H9 (cell line): Measurements from ENCODE around the gene WNT3. TPM values are rescaled to one million over a fixed set of nuclear protein-coding genes. Genes with fewer than 3 reads are reported as not detected.

Experiments used
- DNase-seq: peaks from one replicate; pipeline ENCODE4 v3.0.0-alpha.2; 2017
- H2AFZ ChIP-seq: one replicate; pipeline ENCODE4 v1.6.1; 2013; ENCODE audit warnings: mild to moderate bottlenecking, low read length, control low read depth, moderate library complexity
- H2AK5ac ChIP-seq: 2 replicates; pipeline ENCODE4 v1.6.1; 2013; ENCODE audit warnings: low read length, control low read depth, mixed read lengths; ENCODE audit not compliant: insufficient read length
- H2BK120ac ChIP-seq: one replicate; pipeline ENCODE4 v1.6.1; 2013; ENCODE audit warnings: low read depth, mild to moderate bottlenecking, low read length, control low read depth, inconsistent platforms; ENCODE audit not compliant: poor library complexity, severe bottlenecking
- H2BK12ac ChIP-seq: 2 replicates; pipeline ENCODE4 v1.6.1; 2013; ENCODE audit warnings: low read length, control low read depth, mixed read lengths, low read depth; ENCODE audit not compliant: insufficient read length
- H2BK15ac ChIP-seq: 2 replicates; pipeline ENCODE4 v1.6.1; 2013; ENCODE audit warnings: low read depth, low read length, control low read depth
- H2BK20ac ChIP-seq: one replicate; pipeline ENCODE4 v1.6.1; 2013; ENCODE audit warnings: low read depth, mild to moderate bottlenecking, low read length, control low read depth, inconsistent platforms; ENCODE audit not compliant: poor library complexity, severe bottlenecking
- H2BK5ac ChIP-seq: 2 replicates; pipeline ENCODE4 v1.6.1; 2013; ENCODE audit warnings: low read length, control low read depth, mixed read lengths; ENCODE audit not compliant: insufficient read length
- H3K14ac ChIP-seq: 2 replicates; pipeline ENCODE4 v1.6.1; 2013; ENCODE audit warnings: low read length, control low read depth; ENCODE audit not compliant: insufficient read depth
- H3K18ac ChIP-seq: 2 replicates; pipeline ENCODE4 v1.6.1; 2013; ENCODE audit warnings: low read depth, mild to moderate bottlenecking, mixed read lengths, low read length, control low read depth; ENCODE audit not compliant: insufficient read length
- H3K23ac ChIP-seq: 2 replicates; pipeline ENCODE4 v1.6.1; 2013; ENCODE audit warnings: low read length, control low read depth, mixed read lengths, low read depth; ENCODE audit not compliant: insufficient read length
- H3K23me2 ChIP-seq: 2 replicates; pipeline ENCODE4 v1.6.1; 2013; ENCODE audit warnings: low read depth, mild to moderate bottlenecking, mixed read lengths, low read length, control low read depth; ENCODE audit not compliant: insufficient read length, poor library complexity, severe bottlenecking
- H3K27ac ChIP-seq: 2 replicates; pipeline ENCODE4 v1.5.1; 2013; ENCODE audit warnings: low read length, control low read depth, mixed read lengths, low read depth; ENCODE audit not compliant: insufficient read length
- H3K27me3 ChIP-seq: 2 replicates; pipeline ENCODE4 v1.6.1; 2013; ENCODE audit warnings: low read length, control low read depth, inconsistent platforms; ENCODE audit not compliant: insufficient read depth
- H3K4ac ChIP-seq: 2 replicates; pipeline ENCODE4 v1.6.1; 2013; ENCODE audit warnings: low read depth, mild to moderate bottlenecking, control low read depth, inconsistent platforms, low read length, moderate library complexity
- H3K4me1 ChIP-seq: 2 replicates; pipeline ENCODE4 v1.6.1; 2013; ENCODE audit warnings: low read length, control low read depth, inconsistent platforms; ENCODE audit not compliant: insufficient read depth
- H3K4me2 ChIP-seq: 2 replicates; pipeline ENCODE4 v1.6.1; 2013; ENCODE audit warnings: low read length, control low read depth, mixed read lengths; ENCODE audit not compliant: insufficient read length, insufficient read depth
- H3K56ac ChIP-seq: 2 replicates; pipeline ENCODE4 v1.6.1; 2013; ENCODE audit warnings: low read depth, mild to moderate bottlenecking, mixed read lengths, low read length, control low read depth; ENCODE audit not compliant: insufficient read length
- H3K79me1 ChIP-seq: 2 replicates; pipeline ENCODE4 v1.6.1; 2013; ENCODE audit warnings: low read depth, mild to moderate bottlenecking, moderate library complexity, low read length, control low read depth, inconsistent platforms; ENCODE audit not compliant: insufficient read depth, poor library complexity, severe bottlenecking
- H3K79me2 ChIP-seq: 2 replicates; pipeline ENCODE4 v1.6.1; 2013; ENCODE audit warnings: low read length, control low read depth, inconsistent platforms; ENCODE audit not compliant: insufficient read depth
- H3K9ac ChIP-seq: 2 replicates; pipeline ENCODE4 v1.6.1; 2013; ENCODE audit warnings: low read length, control low read depth, mixed read lengths; ENCODE audit not compliant: insufficient read length; ENCODE audit errors: extremely low read depth
- H3K9me3 ChIP-seq: one replicate; pipeline ENCODE4 v1.6.1; 2013; ENCODE audit warnings: low read depth, low read length, inconsistent platforms; ENCODE audit not compliant: control insufficient read depth
- H3T11ph ChIP-seq: one replicate; pipeline ENCODE4 v1.6.1; 2013; ENCODE audit warnings: mild to moderate bottlenecking, low read length, control low read depth, inconsistent platforms
- H4K20me1 ChIP-seq: one replicate; pipeline ENCODE4 v1.6.1; 2013; ENCODE audit not compliant: control insufficient read depth, insufficient read length, insufficient read depth
- H4K5ac ChIP-seq: 2 replicates; pipeline ENCODE4 v1.6.1; 2013; ENCODE audit warnings: low read depth, mild to moderate bottlenecking, mixed read lengths, low read length, control low read depth; ENCODE audit not compliant: insufficient read length
- H4K8ac ChIP-seq: replicated peaks from 2 replicates; pipeline ENCODE4 v1.6.1; 2013; ENCODE audit warnings: low read length, control low read depth, mixed read lengths, low read depth; ENCODE audit not compliant: insufficient read length
- H4K91ac ChIP-seq: 2 replicates; pipeline ENCODE4 v1.6.1; 2013; ENCODE audit warnings: low read depth, mild to moderate bottlenecking, moderate library complexity, mixed read lengths, low read length, control low read depth; ENCODE audit not compliant: insufficient read length
- H3K27ac Mint-ChIP-seq, 3 experiments: 2 replicates in 2 of 3; 3 replicates in 1 of 3; pipeline ENCODE4 v1.8.0; 2020 to 2021; ENCODE audit warnings: mixed read lengths in 3 of 3, mild to moderate bottlenecking in 1 of 3, moderate library complexity in 1 of 3
- H3K27me3 Mint-ChIP-seq: 2 replicates; pipeline ENCODE4 v1.8.0; 2021; ENCODE audit warnings: low read depth, mild to moderate bottlenecking, moderate library complexity, mixed read lengths
- H3K36me3 Mint-ChIP-seq, 3 experiments: 2 replicates in 2 of 3; 3 replicates in 1 of 3; pipeline ENCODE4 v1.8.0; 2020 to 2021; ENCODE audit warnings: low read depth in 3 of 3, mixed read lengths in 3 of 3; ENCODE audit not compliant: insufficient read depth in 1 of 3
- H3K4me1 Mint-ChIP-seq, 2 experiments: 2 replicates each; pipeline ENCODE4 v1.8.0; 2020; ENCODE audit warnings: mixed read lengths in 2 of 2
- H3K4me3 Mint-ChIP-seq, 2 experiments: 2 replicates in 1 of 2; 3 replicates in 1 of 2; pipeline ENCODE4 v1.8.0; 2020 to 2021; ENCODE audit warnings: mild to moderate bottlenecking in 2 of 2, mixed read lengths in 2 of 2, moderate library complexity in 1 of 2
- H3K9me3 Mint-ChIP-seq, 2 experiments: 2 replicates in 1 of 2; 3 replicates in 1 of 2; pipeline ENCODE4 v1.8.0; 2020; ENCODE audit warnings: mild to moderate bottlenecking in 2 of 2, mixed read lengths in 2 of 2, moderate library complexity in 1 of 2
- WGBS: extraction: QIAGEN DNeasy Blood & Tissue Kit; methylation state at CpG from one replicate; pipeline ENCODE4 v1.1.7; 2013; ENCODE audit warnings: missing lambda C conversion rate, low lambda C conversion rate, mixed read lengths; ENCODE audit not compliant: insufficient read length; ENCODE audit errors: extremely low coverage; 5-methylcytosine and 5-hydroxymethylcytosine counted together
- total RNA-seq: library from RNA; stranded (reverse); gene quantifications from 2 replicates; pipeline ENCODE4 v1.2.1, GENCODE V29; 2021
- TF ChIP-seq, protein P1 (sequence below): fragments of 200-600 bp; sonication (generic); conservative IDR thresholded peaks from 3 replicates; pipeline ENCODE4 v1.8.0; 2021; ENCODE audit warnings: antibody characterized with exemption, mild to moderate bottlenecking

Gene WNT3
- total RNA-seq, 1 experiment from 2014 or later, result 22.4 TPM

- Histone ChIP-seq H3K4me1 (peaks cover 5% of the 10 kb centered on the region; the same call in 1 of the 2 replicates), H3K79me1 (no peaks in the 10 kb centered on the region), H3K79me2 (no peaks in the 10 kb centered on the region), H4K8ac (no peak overlapping the region), H2AFZ (no peak overlapping the region), H3K9ac (no peak overlapping the region), H3K4me2 (no peak overlapping the region), H3K18ac (no peak overlapping the region), H2AK5ac (no peak overlapping the region), H2BK15ac (no peak overlapping the region), H4K5ac (no peak overlapping the region), H3K23me2 (peaks cover 20% of the 10 kb centered on the region), H3K14ac (no peak overlapping the region), H2BK20ac (no peak overlapping the region), H3K27ac (no peak overlapping the region), H3K23ac (no peak overlapping the region), H3K9me3 (no peaks in the 10 kb centered on the region), H2BK5ac (no peak overlapping the region), H3K56ac (no peak overlapping the region), H4K20me1 (no peaks in the 10 kb centered on the region), H2BK12ac (no peak overlapping the region), H2BK120ac (no peak overlapping the region), H3K4ac (no peak overlapping the region), H4K91ac (no peak overlapping the region), H3T11ph (no peak overlapping the region), H3K27me3 (peaks cover 20% of the 10 kb centered on the region)
- DNase-seq, result no peak
- TF ChIP-seq, protein P1, sequence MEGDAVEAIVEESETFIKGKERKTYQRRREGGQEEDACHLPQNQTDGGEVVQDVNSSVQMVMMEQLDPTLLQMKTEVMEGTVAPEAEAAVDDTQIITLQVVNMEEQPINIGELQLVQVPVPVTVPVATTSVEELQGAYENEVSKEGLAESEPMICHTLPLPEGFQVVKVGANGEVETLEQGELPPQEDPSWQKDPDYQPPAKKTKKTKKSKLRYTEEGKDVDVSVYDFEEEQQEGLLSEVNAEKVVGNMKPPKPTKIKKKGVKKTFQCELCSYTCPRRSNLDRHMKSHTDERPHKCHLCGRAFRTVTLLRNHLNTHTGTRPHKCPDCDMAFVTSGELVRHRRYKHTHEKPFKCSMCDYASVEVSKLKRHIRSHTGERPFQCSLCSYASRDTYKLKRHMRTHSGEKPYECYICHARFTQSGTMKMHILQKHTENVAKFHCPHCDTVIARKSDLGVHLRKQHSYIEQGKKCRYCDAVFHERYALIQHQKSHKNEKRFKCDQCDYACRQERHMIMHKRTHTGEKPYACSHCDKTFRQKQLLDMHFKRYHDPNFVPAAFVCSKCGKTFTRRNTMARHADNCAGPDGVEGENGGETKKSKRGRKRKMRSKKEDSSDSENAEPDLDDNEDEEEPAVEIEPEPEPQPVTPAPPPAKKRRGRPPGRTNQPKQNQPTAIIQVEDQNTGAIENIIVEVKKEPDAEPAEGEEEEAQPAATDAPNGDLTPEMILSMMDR, result no peak
- Mint-ChIP-seq H3K4me1 (peaks cover 18 to 28% of the 10 kb centered on the region in 2 experiments), H3K27ac (no peak overlapping the region), H3K4me3 (no peak overlapping the region), H3K27me3 (peaks cover 65% of the 10 kb centered on the region), H3K36me3 (0 out of 7 replicates have a peak, but pooled peaks cover 0 to 2% (median 0%) of the 10 kb centered on the region in 3 experiments), H3K9me3 (no peaks in the 10 kb centered on the region; a peak in 1 of 5 replicates)
- WGBS, result no CpG with 5 or more reads among the region's 8 CpGs
Observed at GRCh38 chr17:46823657-46824056, 5.2 kb upstream of the WNT3 start.
